Measurements from ENCODE around the gene HLA-DMB.
"Not testable (repeated sequence)": the region's sequence is repeated elsewhere in the genome, so short reads cannot be mapped to it uniquely, and the experiment has no call there.

HLA-DMB gene

DNA sequence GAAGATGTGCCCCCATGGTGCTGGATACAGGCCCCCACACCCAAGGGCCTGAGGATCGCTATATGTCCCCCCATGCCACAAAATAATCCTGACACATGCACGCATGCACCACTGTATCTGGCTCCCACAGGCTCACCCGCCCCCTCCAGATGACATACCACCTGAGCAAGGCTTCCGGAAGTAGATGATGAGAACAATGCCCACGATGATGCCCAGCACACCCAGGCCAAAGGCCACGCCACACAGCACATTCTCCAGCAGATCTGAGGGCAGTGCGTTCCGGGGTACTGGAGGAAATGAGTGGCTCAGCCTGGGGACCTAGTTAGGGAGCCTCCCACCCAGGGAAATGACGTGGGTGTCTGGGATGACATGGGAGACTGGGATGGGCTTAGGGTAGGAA is 8.3 kb upstream of the HLA-DMB start:
- no peak for DNase-seq

DNA sequence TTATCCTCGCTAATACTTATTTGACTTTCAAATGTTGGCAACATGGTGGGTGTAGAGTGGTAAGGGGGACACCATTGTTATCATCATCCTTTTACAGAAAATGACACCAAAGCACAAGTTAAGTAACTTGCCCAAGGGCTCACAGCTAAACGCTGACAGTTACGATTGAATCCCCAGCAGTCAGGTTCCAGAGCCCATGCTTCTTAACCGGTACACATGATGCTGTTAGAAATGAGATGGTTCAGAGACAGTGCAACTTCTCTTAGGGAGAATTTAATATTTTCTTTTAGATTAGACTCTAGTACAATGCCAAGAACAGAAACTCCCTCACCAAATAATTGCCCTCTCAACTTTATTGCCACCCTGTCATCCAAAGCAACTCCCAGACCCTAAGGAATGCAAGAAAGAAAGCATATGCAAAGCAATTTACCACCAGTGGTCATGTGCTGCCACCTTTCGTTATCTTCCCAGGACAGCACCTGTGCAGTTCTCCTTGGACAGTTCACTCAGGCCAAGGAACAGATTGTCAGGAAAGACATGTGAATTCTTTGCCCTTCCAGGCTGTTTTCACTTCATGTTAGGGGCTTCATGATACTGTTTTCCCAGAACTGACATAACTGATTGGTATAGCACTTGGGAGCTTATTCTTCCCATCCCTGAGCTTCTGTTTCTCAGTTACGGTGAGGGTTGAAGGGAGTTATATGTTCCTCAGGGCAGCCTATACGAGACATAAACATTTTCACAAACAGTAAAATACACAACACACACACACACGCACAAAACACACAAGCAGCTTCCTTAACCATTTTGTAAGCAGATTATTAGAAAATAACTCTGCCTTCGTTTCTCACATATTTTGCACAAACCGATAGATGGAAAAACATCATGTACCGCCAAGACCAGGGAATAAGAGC is 7.0 kb upstream of the HLA-DMB start:
- DNase-seq = peak; percentile 53

DNA sequence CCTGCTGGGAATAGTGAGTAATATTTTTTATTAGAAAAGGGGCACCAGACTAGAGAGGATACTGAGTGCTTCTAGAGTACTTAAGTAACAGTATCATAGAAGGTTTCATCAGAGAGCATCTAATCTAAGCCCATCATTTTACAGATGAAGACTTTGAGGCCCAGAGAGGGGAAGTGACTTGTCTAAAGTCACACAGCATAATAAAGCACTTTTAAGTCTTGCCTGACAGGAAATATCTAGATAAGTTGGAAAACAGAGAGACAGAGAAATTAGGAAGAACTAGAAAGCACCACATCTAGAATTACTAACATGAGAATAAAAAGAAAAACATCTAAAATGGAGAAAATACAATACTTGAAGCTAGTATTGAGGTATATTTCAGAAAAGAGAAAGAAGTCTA is 6.1 kb upstream of the HLA-DMB start:
- no peak for DNase-seq

DNA sequence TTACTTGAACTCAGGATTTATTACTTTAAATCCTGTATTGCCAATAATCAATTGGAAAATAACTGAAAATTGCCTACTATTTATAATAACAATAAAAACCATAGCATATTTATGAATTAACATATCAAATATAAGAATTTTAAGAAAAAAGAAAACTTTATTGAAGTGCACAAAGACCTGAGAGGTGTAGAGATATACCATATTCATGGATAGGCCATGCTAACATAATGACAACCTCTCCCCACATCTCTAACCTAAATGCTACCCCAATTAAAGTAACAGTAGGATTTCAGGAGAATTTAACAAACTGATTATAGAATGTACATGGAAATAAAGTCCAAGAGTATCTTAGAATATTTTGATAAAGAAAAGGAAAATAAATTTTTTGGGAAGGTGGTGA is 5.1 kb upstream of the HLA-DMB start:
- DNase-seq = no peak

DNA sequence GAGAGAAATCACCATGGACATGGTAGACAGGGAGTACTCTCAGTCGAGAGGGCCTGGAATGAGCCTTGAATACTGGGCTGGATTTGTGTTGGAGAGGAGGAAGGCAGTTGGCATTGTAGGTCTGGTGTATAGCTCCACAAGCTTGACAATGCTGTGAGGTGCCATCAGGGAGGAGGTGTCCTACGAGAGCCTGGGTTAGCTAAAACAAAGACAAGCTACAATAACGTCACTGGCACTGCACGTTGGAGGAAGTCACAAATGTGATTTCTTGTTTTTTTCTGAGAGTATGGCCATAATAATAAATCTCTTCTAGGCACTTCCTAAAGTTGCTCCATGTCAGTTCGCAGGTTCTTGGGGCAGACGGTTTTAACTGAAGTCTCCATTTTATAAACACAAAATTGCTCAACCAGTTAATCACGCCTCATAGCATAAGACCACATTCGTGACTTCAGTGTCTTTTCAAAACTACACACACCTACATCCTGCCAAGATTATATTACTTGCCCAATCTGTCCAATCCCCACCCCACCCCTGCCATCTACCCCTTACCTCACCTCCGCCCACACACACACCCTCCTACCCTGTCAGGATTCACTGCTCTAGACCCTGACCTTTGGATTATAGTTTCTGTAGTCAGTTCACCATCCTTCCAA is 4.4 kb upstream of the HLA-DMB start:
- no peak for DNase-seq

DNA sequence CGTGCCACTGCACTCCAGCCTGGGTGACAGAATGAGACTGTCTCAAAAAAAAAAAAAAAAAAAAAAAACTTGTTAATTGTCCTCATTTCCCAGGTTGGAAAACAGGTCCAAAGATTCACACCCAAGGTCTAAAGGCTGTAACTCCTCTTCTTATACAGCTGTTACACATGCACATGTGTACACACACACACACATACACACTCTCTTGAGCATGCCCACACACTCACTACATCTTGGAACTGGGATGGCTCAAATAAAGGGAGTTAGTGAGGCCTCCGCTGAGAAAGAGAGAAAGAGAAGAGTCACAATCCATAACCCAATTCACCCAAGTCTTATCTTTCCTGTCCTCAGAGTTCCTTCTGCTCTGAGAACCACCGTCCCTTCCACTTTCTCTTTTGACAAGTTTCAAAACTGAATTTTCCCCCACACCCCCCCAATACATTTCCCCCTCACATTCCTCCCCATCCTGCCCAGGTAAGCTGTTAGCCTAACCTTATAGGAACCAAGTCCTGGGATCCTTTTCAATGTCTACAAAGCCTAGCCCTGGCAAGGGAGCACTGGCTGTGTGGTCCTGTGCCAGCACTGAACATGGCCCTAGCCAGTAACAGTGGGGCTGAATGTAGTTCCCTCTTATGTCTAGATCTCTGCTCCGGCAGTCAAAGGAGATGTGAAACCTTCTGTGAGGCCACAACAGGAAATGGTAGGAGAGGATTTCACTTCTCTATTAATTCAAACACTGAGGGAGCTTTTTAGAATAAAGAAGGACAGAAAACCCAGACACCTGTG is 3.2 kb upstream of the HLA-DMB start:
- DNase-seq = no peak

DNA sequence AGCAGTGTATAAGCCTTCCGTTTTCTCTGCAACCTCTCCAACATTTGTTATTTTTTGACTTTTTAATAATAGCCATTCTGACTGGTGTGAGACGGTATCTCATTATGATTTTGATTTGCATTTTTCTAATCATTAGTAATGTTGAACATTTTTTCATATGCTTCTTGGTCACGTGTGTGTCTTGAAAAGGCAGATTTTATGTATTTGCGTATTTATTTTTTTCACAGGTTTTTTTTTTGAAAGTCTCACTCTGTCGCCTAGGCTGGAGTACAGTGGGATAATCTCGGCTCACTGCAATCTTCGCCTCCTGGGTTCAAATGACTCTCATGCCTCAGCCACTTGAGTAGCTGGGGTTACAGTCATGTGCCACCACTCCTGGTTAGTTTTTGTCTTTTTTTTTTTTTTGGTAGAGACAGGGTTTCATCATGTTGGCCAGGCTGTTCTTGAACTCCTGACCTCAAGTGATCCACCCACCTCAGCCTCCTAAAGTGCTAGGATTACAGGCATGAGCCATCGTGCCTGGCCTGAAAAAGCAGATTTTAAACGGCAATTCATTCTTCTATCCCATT is 1.8 kb upstream of the HLA-DMB start:
- not testable (repeated sequence) for DNase-seq

DNA sequence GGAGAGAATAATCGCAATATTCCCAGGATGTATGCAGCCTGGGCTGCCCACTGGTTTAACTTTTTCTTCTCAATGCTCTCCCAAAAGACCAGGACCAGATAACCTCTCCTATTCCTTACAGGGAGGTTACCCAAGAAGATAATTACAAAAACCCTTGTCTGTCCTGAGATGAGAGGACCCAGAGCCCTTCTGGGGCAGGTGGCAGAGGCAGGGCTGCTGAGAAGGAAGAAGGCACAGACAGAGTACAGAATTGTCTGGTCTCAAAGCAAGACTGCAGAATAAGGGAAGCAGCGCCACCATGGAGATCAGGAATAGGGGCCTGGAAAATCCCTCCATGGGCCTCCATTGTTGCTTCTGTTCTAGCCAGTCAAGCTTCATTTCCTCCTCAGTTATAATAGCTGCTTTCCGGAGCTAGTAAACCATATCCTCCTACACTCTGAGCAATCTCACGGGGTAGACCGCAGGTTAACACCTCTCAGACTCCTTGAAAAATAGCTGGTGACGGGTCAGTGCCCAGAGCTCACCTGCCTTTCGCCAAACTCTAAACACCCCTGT is 463 bp upstream of the HLA-DMB start:
- DNase-seq = no peak

DNA sequence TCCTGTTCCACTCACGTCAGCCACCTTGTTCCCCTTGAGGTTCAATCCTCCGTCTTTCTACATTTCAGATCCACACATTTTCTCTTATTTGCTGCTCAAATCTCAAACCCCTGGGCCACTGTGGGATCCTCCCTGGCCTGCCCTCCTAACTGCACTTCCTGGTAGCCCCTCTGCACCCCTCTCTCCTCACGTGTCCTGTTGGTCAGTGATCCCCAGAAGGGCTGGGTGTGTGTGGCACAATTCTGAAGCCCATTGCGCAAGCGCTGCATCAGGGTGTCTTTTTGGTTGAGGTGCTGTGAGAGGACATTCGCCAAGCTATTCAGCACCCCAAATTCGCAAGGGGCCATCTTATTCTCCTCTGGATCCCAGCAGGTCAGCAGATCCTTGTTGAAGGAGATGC is 2.3 kb downstream of the HLA-DMB start:
- no peak for DNase-seq

DNA sequence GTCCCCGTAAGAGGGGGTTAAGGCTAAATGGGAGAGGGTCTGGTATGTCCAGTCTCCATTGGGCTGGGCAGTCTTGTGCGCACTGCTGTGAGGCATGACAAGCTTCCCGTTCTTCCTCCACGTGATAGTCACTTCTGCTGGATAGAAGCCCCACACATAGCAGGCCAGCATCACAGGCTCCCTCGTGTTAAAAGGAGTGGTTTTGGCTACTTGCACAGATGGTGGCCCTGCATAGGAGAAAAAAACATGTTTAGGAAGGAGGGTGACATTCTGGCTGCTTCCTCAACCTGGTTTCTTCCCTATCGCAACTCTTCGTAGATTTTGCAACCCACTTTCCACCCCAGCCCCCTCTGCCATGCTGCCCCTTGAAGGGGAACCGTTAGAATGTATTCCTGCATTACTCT is 3.6 kb downstream of the HLA-DMB start:
- DNase-seq = no peak

DNA sequence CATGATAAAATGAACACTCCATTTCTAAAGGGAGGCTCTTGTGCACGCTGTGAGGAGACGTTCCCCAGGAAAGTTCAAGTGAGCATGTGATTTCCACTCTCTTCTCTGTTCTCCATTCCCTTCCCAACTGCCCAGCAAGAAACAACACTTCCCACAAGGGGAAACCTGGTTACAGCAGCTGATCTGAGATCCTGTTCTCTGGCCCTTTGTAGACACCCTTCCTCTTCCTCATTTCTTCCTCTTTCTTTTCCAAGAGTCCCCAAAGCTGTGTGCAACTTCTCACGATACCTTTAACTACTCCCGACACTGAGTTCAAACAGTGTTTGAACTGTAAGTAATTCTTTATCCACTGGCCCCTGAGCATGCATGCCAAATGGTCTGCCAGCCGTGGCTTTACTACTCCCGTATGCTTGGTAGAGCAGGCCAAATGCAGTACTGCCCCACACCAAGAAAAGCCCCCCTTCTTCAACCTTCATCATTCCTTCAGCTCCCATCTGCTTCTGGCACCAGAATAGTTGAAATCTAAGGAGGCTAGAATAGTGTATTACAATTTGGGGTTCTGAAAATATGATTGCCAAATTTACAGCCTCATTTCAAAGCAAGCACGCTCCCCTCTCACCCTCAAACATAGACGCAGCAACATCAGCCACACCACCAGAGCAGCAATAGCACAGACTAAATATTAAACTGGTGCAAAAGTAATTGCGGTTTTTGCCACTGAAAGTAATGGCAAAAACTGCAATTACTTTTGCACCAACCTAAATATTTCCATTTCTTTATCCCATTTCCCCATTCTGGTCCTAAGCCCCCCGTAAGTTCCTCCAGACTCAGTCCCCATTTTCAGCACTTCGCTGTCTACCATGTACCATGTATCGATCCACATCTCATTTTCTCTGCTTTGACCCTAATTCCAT is 4.3 kb downstream of the HLA-DMB start:
- no peak for DNase-seq

DNA sequence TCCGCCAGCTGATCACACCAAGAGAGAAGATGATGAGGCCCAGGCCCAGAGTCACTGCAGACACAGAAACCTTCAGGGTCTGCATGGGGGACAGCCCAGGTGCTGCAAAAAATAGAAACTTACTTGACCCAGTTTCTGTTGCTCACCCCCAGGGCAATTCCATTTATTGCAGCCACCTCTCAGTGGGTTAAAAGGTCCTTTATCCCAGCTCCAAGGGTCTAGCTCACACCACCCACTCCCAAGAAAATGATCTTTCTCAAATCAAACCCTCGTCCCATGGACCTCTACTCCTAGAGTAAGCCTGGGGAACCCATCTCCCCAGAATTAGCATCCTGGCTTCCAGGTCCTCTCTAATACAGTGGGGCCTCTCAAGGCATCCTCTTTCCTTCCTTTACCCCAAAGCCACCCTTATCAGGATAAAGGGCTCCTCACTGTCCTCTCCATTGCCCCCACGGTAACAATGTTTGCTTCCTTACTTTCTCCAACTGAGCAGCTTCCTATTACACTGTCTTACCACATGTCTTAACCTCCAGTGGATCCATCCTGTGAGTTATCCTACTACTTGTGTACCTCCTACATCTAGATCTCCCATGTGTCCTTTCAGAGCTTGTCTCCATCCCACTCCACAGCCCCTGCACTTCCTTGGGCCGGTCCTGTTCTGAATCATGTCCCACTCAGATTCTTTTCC is 5.1 kb downstream of the HLA-DMB start:
- no peak for DNase-seq

DNA sequence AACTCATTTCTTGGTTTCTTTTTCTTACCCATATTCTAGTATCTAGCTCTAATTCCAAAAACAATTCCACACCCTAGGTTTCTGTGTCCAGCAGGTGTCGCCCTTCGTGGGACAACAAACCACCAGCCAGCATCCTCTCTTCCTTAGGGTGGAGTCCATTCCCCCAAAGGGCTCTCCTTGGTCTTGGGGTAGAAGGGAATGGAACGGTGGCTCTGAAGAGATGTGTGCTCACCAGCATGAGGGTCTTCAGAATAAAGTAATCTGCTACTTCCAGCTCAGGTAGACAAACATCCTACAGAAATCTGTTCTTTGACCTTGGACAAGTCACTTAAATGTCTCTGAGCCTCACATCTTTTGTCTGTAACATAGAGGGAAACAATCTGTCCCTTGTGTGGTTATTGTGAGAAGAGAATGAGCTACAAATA is 7.2 kb downstream of the HLA-DMB start:
- DNase-seq = peak; percentile 76

DNA sequence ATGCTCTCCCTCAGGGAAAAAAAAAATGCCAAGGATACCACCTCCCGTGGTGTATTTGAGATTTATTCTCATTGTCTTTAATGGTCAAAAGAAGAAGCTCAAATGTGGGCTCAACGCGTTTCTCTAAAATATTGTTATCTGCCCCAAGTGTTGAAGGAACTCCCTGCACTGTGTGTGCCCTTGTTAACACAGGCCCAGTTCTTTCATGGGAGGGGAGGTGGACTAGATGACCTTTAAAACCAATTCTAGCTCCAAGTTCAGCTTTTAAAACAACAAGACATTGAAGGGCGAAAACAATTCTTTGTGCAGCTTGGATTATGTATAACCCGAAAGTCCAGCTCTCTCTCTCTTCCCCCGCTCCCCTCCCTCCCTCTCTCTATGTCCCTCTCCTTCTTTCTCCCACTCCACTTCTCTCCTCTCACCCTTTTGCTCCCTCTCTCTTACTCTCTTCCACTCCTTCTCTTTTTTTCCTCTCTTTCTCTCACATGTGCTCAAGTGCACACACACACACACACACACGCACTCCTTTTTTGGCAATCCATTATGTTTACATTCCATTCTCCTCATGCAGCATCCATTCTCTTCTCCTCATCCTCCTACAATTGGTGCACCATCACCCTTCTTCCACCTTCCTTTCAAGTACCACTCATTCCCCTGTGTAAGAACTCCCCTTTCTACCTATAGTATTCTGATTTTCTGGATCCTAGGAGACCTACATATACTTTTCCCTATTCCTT is 8.5 kb downstream of the HLA-DMB start:
- peak; percentile 62 for DNase-seq

DNA sequence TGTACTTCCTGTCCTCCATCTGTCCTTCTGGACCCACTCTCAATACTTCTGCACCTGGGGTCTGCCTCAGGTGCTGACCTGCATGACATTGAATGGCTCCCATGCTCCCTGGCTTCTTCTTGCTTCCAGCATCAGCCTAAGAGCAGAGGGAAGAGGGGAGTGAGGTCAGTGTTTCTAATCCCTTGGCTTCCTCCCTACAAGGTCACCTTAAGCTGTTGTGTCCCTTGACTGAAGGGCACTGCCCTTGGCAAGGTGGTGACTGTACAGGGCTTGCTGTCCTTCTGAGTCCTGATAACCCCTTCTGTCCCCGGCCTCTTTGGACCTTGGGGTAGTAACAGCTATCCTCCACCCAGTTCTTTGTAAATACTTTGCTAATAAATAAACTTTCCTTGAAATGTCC is 9.6 kb downstream of the HLA-DMB start:
- DNase-seq = no peak

DNA sequence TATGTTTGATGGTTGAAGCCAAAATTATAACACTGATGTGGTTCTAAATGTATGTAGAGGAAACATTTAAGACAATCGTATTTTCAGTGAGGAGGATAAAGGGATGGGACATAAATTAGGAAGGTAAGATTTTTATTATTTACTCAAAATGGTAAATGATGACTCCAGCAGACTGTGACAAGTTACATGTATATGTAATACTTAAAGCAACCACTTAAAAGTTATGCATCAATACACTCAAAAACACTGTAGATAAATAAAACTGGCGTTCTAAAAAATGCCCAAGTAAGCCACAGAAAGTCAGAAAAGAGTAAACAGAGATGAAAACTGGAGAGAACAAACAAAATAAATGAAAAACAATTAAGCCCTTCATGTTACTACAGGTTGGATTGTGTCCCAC is 18.7 kb downstream of the HLA-DMB start:
- DNase-seq = no peak

DNA sequence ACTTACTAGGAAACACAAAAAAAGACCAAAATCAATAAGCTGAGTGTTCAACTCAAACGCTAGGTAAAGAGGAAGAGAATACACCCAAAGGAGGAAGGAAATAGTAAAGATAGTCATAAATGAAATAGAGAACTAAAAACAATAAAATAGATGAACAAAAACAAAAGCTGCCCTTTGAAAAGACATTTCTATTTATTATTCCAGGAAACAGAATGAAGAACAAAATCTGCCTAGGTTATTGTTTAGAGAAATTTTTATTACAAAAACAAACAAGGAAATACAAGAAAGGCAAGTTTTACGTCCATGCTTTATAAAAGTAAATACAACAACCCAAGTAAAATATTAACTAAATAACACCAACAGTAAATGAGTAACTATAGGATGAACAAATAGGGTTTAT is 20.1 kb downstream of the HLA-DMB start:
- DNase-seq = no peak

DNA sequence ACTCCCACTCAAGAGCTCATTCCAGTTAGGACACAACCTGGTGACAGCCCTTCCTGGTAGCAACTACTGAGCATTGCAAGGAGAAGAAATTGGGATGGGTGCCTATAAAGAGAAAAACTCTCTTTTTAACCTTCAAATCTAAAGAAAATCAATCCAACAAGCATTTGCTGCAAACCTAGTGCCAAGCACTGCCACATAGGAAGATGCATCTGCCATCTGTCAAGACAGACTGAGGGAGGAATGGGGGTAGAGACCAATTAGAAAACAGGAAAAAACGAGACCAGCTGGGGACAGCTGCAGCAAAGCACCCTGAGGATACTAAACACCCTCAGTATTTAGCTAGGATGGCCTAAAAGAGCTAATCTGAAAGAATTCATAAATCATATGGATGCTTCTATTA is 27.9 kb downstream of the HLA-DMB start:
- DNase-seq = no peak

DNA sequence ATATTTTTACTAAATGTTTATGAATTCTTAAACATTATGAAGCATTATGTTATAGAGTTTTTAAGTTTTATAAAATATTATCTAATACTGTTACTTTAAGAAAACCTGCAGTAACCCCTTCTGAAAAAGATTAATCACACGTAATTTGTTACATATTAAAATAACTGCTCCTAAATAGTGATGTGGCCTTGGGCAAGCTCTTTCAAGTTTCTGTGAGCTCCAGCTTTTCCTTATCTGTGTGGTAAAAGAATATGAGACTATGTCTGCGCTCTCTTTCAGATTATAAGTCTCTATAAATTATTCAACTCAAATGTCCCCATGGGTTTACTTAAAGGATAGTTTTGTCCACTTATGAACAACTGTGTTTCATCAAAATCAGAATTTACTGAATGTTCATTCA is 31.9 kb downstream of the HLA-DMB start:
- DNase-seq = no peak

DNA sequence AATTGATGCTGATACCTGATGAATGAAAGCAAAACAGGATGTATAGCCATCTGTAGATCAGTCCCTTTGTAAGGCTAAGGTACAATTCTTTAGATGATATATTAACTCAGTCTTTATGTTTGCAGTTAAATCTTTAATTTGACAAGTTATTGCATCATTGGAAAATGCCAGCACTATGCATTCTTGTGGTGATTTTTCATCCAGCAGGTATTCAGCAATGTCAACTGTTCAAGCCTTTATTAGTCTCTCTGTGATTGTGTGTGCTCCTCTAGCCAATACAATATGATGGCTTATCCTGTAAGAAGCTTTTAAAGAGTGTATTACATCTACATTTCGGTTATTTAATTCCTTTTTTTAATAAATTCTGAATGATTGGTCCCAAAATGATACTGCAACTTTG is 34.3 kb downstream of the HLA-DMB start:
- peak; percentile 82 for DNase-seq
